ENCODE results near the gene TRIM17. TPM values are rescaled to one million over a fixed set of nuclear protein-coding genes. Genes with fewer than 3 reads are reported as not detected.

Gene TRIM17
- total and polyA plus RNA-seq, 2 of the 8 experiments (the other 6 are each of a cell fraction or from before 2014, with no cell fraction given), result 1.1 to 2.2 TPM

DNA sequence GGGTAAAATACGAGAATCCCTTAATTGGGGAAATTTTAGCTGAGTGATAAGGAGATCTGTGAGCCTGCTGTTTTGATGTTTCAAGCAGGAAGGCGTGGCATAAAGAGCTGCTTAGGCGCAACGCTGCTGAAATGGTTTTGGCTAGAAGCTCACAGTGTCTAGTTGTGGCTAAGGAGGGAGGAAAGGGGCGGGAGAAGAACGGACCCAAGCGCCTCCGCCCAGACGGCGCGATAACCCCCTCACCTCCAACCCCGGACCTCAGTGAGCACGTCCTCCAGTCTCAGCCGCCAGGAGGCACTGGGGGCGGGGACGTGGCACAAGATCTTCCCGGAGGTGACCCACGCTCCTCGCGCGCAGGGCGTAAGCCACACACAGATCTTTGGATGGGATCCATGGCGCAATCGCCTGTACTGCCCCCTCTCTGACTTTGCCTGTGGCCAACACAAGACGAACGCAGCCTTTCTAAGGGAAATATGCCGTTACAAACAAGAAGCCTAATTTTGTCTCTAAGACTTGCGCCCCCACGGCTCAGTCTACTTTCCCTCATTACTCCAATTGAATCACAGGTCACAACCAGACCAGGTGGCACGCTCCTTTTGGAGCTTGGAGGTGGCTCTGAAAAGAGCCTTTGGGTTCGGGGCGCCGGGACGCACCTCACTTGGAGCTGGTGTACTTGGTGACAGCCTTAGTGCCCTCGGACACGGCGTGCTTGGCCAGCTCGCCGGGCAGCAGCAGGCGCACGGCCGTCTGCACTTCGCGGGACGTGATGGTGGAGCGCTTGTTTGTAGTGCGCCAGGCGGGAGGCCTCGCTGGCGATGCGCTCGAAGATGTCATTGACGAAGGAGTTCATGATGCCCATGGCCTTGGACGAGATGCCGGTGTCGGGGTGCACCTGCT is 47.1 kb upstream of the TRIM17 start (continued):
- TF ChIP-seq JUND (IDR thresholded peaks at IDR 0.05; ENCODE audit: low read length) (no peak), KDM4A (IDR thresholded peaks at IDR 0.05; ENCODE audit: low read depth, low read length, severe bottlenecking) (peak; percentile 71)
- TF ChIP-seq, protein P1, sequence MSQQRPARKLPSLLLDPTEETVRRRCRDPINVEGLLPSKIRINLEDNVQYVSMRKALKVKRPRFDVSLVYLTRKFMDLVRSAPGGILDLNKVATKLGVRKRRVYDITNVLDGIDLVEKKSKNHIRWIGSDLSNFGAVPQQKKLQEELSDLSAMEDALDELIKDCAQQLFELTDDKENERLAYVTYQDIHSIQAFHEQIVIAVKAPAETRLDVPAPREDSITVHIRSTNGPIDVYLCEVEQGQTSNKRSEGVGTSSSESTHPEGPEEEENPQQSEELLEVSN (IDR thresholded peaks at IDR 0.05), result 0 out of 2 replicates have a peak, but pooled peaks have one; percentile 13
